COLO668 (cell line): ENCODE measurements around the gene NOS1AP.
"Not testable (repeated sequence)": the region's sequence is repeated elsewhere in the genome, so short reads cannot be mapped to it uniquely, and the experiment has no call there.

Source experiments
- DNase-seq: peaks from one replicate; lab custom pipeline; 2025; ENCODE audit not compliant: unreplicated experiment; lab: John Stamatoyannopoulos, UW

NOS1AP gene

GRCh38 chr1:162056579-162056978, 12.9 kb upstream of the NOS1AP start:
- DNase-seq: no peak

- no peak for DNase-seq
Measured at GRCh38 chr1:162059721-162060120, 9.8 kb upstream of the NOS1AP start.

GRCh38 chr1:162060314-162060713, 9.2 kb upstream of the NOS1AP start:
- DNase-seq: no peak

GRCh38 chr1:162062542-162063015, 6.9 kb upstream of the NOS1AP start:
- DNase-seq: no peak

GRCh38 chr1:162065016-162065415, 4.5 kb upstream of the NOS1AP start:
- no peak for DNase-seq

- DNase-seq: not testable (repeated sequence)
Measured at GRCh38 chr1:162066836-162067235, 2.7 kb upstream of the NOS1AP start.

GRCh38 chr1:162067466-162067865, 2.0 kb upstream of the NOS1AP start:
- DNase-seq: no peak

- no peak for DNase-seq
Measured at GRCh38 chr1:162068301-162068700, 1.2 kb upstream of the NOS1AP start.

- peak; percentile 61 for DNase-seq
Measured at GRCh38 chr1:162070094-162070748, 730 bp downstream of the NOS1AP start.

GRCh38 chr1:162070825-162071224, 1.3 kb downstream of the NOS1AP start:
- peak; percentile 44 for DNase-seq

GRCh38 chr1:162072740-162073139, 3.2 kb downstream of the NOS1AP start:
- DNase-seq: no peak

- no peak for DNase-seq
Measured at GRCh38 chr1:162074276-162075005, 5.0 kb downstream of the NOS1AP start.

GRCh38 chr1:162075862-162076261, 6.4 kb downstream of the NOS1AP start:
- DNase-seq: no peak

- DNase-seq: no peak
Measured at GRCh38 chr1:162077648-162078299, 8.3 kb downstream of the NOS1AP start.

GRCh38 chr1:162079030-162079429, 9.5 kb downstream of the NOS1AP start:
- DNase-seq: no peak

GRCh38 chr1:162080472-162081015, 11.1 kb downstream of the NOS1AP start:
- no peak for DNase-seq

GRCh38 chr1:162081316-162081715, 11.8 kb downstream of the NOS1AP start:
- no peak for DNase-seq

GRCh38 chr1:162082080-162082479, 12.6 kb downstream of the NOS1AP start:
- DNase-seq: not testable (repeated sequence)

GRCh38 chr1:162083273-162083672, 13.8 kb downstream of the NOS1AP start:
- DNase-seq: no peak

- DNase-seq: no peak
Measured at GRCh38 chr1:162085991-162086390, 16.5 kb downstream of the NOS1AP start.

- DNase-seq: no peak
Measured at GRCh38 chr1:162087111-162087510, 17.6 kb downstream of the NOS1AP start.

GRCh38 chr1:162087574-162087973, 18.1 kb downstream of the NOS1AP start:
- no peak for DNase-seq
